ENCODE measurements around the gene TNPO3. TPM values are rescaled to one million over a fixed set of nuclear protein-coding genes. Genes with fewer than 3 reads are reported as not detected.

TNPO3 gene
- total RNA-seq (2022; extraction: Qiagen RNA extraction; ENCODE audit: low read depth) = 41.8 to 47.3 TPM (median 43.4 TPM) in 5 replicates

GRCh38 chr7:129054438-129055293 lies at the start of gene TNPO3:
TSS of gene TNPO3 (minus strand) at chr7:129055111. CDS start at chr7:129054770, 341 bp downstream.

GRCh38 chr7:128937647-128938543 lies 117.0 kb downstream of the TNPO3 start, which contains the start of gene IRF5:
TSS of gene IRF5 (plus strand) at chr7:128937927. CDS start at chr7:128942082, 4,155 bp downstream.

GRCh38 chr7:128910569-128910945 lies 144.4 kb downstream of the TNPO3 start, which contains the start of gene KCP:
TSS of gene KCP (minus strand) at chr7:128910709. CDS start at chr7:128910676, 33 bp downstream.

Other genes with a start within 250 kb of the TNPO3 start
- 2.6 to 7.3 TPM (median 4.4 TPM) in 5 replicates for gene FLNC, start 224.7 kb downstream of the TNPO3 start, total RNA-seq (2022; extraction: Qiagen RNA extraction; ENCODE audit: low read depth)
- 232 to 276 TPM (median 256 TPM) in 5 replicates for gene ATP6V1F, start 192.3 kb downstream of the TNPO3 start, total RNA-seq (2022; extraction: Qiagen RNA extraction; ENCODE audit: low read depth)
- 0.12 to 0.36 TPM (median 0.18 TPM) in 5 replicates for gene KCP, start 144.4 kb downstream of the TNPO3 start, total RNA-seq (2022; extraction: Qiagen RNA extraction; ENCODE audit: low read depth)
- 11.4 to 16.7 TPM (median 13.6 TPM) in 5 replicates for gene IRF5, start 117.2 kb downstream of the TNPO3 start, total RNA-seq (2022; extraction: Qiagen RNA extraction; ENCODE audit: low read depth)
- gene TSPAN33, start 89.6 kb upstream of the TNPO3 start, total RNA-seq (2022; extraction: Qiagen RNA extraction; ENCODE audit: low read depth) = 5.4 to 6.9 TPM (median 6.5 TPM) in 5 replicates
- 10.4 to 18.4 TPM (median 15.3 TPM) in 5 replicates for gene SMO, start 133.5 kb upstream of the TNPO3 start, total RNA-seq (2022; extraction: Qiagen RNA extraction; ENCODE audit: low read depth)
- gene AHCYL2, start 169.9 kb upstream of the TNPO3 start, total RNA-seq (2022; extraction: Qiagen RNA extraction; ENCODE audit: low read depth) = 4.9 to 7.0 TPM (median 6.3 TPM) in 5 replicates